ENCODE data around the gene TMED4.
"Not testable (repeated sequence)": the region's sequence is repeated elsewhere in the genome, so short reads cannot be mapped to it uniquely, and the experiment has no call there.

DNA sequence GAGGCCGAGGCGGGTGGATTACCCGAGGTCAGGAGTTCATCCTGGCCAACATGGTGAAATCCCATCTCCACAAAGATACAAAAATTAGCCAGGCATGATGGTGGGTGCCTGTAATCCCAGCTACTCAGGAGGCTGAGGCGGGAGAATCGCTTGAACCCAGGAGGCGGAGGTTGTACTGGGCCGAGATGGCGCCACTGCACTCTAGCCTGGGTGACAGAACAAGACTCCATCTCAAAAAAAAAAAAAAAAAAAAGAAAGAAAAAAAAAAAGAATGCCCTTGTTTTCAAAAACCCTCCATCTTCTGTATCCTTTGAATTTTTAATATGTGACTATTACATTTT lies 19.4 kb downstream of the TMED4 start:
- not testable (repeated sequence) for TF ChIP-seq EZH2 (IDR thresholded peaks at IDR 0.05); EZH2phosphoT487 (IDR thresholded peaks at IDR 0.05; ENCODE audit: borderline replicate concordance); CTCF (IDR thresholded peaks at IDR 0.05 in 2 of 3, conservative IDR thresholded peaks at IDR 0.05 in 1 of 3; ENCODE audit: borderline replicate concordance in 1 of 3, insufficient read depth in 1 of 3, low read depth in 2 of 3, low read length in 2 of 3); ZNF274 (IDR thresholded peaks at IDR 0.05; ENCODE audit: low read depth, low read length); POLR2A (IDR thresholded peaks at IDR 0.05; ENCODE audit: borderline replicate concordance, extremely low read depth, insufficient read depth, insufficient read length); YY1 (IDR thresholded peaks at IDR 0.05; ENCODE audit: extremely low read depth, insufficient replicate concordance, low read depth, low read length); POLR2AphosphoS5 (IDR thresholded peaks at IDR 0.05; ENCODE audit: low read depth, low read length)
- TF ChIP-seq, protein P1, sequence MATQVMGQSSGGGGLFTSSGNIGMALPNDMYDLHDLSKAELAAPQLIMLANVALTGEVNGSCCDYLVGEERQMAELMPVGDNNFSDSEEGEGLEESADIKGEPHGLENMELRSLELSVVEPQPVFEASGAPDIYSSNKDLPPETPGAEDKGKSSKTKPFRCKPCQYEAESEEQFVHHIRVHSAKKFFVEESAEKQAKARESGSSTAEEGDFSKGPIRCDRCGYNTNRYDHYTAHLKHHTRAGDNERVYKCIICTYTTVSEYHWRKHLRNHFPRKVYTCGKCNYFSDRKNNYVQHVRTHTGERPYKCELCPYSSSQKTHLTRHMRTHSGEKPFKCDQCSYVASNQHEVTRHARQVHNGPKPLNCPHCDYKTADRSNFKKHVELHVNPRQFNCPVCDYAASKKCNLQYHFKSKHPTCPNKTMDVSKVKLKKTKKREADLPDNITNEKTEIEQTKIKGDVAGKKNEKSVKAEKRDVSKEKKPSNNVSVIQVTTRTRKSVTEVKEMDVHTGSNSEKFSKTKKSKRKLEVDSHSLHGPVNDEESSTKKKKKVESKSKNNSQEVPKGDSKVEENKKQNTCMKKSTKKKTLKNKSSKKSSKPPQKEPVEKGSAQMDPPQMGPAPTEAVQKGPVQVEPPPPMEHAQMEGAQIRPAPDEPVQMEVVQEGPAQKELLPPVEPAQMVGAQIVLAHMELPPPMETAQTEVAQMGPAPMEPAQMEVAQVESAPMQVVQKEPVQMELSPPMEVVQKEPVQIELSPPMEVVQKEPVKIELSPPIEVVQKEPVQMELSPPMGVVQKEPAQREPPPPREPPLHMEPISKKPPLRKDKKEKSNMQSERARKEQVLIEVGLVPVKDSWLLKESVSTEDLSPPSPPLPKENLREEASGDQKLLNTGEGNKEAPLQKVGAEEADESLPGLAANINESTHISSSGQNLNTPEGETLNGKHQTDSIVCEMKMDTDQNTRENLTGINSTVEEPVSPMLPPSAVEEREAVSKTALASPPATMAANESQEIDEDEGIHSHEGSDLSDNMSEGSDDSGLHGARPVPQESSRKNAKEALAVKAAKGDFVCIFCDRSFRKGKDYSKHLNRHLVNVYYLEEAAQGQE (IDR thresholded peaks at IDR 0.05; ENCODE audit: low read depth): not testable (repeated sequence)
